Retinal pigment epithelial cell (primary cell): Measurements from ENCODE around the gene GNA12.

Experiments
- DNase-seq: peaks from one replicate; pipeline ENCODE4 v3.0.0-alpha.2; 2010; ENCODE audit warnings: low read depth
- H3K4me3 ChIP-seq: 2 replicates; pipeline ENCODE4 v1.5.1; 2011; ENCODE audit warnings: mild to moderate bottlenecking, low read length, control low read depth, moderate library complexity
- CTCF ChIP-seq: conservative IDR thresholded peaks from 2 replicates; pipeline ENCODE4 v1.5.1; 2011; ENCODE audit warnings: low read depth, low read length, control low read depth, inconsistent platforms

GNA12 gene

GRCh38 chr7:2792235-2792634 is 51.9 kb downstream of the GNA12 start:
- H3K4me3 ChIP-seq: no peak overlapping the region
- no peak for DNase-seq
- TF ChIP-seq CTCF: no peak

- no peak for DNase-seq
These were observed 52.7 kb downstream of the GNA12 start for GRCh38 chr7:2791390-2791789.

GRCh38 chr7:2787251-2787951 is 56.7 kb downstream of the GNA12 start:
- H3K4me3 ChIP-seq: no peak overlapping the region
- no peak for DNase-seq
- no peak for TF ChIP-seq CTCF

More at GRCh38 chr7:2791390-2791789, 52.7 kb downstream of the GNA12 start:
- TF ChIP-seq CTCF: no peak
- H3K4me3 ChIP-seq: no peak overlapping the region

- no peak for TF ChIP-seq CTCF
- DNase-seq: no peak
These were observed 57.4 kb downstream of the GNA12 start for GRCh38 chr7:2786607-2787116.

GRCh38 chr7:2785071-2785500 is 59.0 kb downstream of the GNA12 start:
- no peak for TF ChIP-seq CTCF
- no peak overlapping the region for H3K4me3 ChIP-seq
- peak; percentile 98 for DNase-seq

More at GRCh38 chr7:2786607-2787116, 57.4 kb downstream of the GNA12 start:
- H3K4me3 ChIP-seq: no peak overlapping the region

GRCh38 chr7:2782565-2782964 is 61.5 kb downstream of the GNA12 start:
- no peak for DNase-seq

More at GRCh38 chr7:2782565-2782964, 61.5 kb downstream of the GNA12 start:
- no peak overlapping the region for H3K4me3 ChIP-seq
- TF ChIP-seq CTCF: no peak
